Prostate gland (tissue), 2 donors: Measurements from ENCODE around the gene FER.

Source experiments
- CTCF ChIP-seq, 4 experiments: fragments of 200-600 bp in 2 of 4; fragments of 450-650 bp in 2 of 4; sonication (generic) in 2 of 4; IDR thresholded peaks; 1 replicate in 3 of 4; 2 replicates in 1 of 4; pipeline ENCODE4 v1.5.1; 2016 to 2019; ENCODE audit warnings: antibody characterized with exemption in 4 of 4, mild to moderate bottlenecking in 2 of 4, moderate library complexity in 2 of 4
- POLR2A ChIP-seq: fragments of 450-650 bp; IDR thresholded peaks from one replicate; pipeline ENCODE4 v1.6.1; 2016; ENCODE audit warnings: antibody characterized with exemption, mild to moderate bottlenecking
- POLR2AphosphoS5 ChIP-seq: sonication (generic); formaldehyde crosslinking; IDR thresholded peaks from one replicate; pipeline ENCODE4 v1.6.1; 2017; ENCODE audit warnings: antibody characterized with exemption

- TF ChIP-seq CTCF (IDR thresholded peaks at IDR 0.05) = no peak
- TF ChIP-seq POLR2AphosphoS5 = no peak
- TF ChIP-seq POLR2A = no peak
Observed at GRCh38 chr5:108942701-108943100, 195.0 kb downstream of the FER start.
